Effector CD4-positive, alpha-beta T cell (primary cell): ENCODE data around the gene LYPD3.

Source experiments
- DNase-seq: peaks from one replicate; pipeline ENCODE4 v3.0.0-alpha.2; 2020

Gene LYPD3

DNA sequence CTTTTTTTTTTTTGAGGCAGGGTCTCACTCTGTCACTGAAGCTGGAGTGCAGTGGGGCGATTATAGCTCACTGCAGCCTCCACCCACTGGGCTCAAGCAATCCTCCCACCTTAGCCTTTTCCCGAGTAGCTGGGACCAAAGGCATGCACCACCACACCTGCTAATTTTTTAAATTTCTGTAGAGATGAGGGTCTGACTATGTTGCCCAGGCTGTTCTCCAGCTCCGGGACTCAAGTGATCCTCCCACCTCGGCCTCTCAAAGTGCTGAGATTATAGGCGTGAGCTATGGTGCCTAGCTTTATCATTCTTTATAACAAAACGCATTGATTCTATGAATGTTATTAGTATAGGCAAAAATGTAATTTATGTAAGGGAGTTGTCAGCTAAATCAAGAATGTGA lies 17.9 kb upstream of the LYPD3 start:
- no peak for DNase-seq

DNA sequence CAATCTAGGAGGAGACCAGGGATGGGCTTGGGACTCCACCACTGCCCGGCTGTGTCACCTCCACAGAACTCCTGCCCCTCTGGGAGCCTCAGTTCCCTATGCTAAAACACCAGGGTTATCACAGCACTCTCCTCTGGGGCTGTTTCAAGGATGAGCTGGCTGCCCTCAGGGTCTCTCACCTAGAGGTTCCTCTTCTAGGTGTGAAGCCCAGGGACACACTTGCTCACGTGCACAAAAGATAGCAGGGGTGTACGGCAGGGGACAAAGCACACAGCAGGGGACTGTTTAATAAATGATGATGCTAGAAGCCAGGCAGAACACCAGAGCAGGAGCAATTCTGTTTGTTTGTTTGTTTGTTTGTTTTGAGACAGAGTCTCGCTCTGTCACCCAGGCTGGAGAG lies 16.8 kb upstream of the LYPD3 start:
- no peak for DNase-seq

DNA sequence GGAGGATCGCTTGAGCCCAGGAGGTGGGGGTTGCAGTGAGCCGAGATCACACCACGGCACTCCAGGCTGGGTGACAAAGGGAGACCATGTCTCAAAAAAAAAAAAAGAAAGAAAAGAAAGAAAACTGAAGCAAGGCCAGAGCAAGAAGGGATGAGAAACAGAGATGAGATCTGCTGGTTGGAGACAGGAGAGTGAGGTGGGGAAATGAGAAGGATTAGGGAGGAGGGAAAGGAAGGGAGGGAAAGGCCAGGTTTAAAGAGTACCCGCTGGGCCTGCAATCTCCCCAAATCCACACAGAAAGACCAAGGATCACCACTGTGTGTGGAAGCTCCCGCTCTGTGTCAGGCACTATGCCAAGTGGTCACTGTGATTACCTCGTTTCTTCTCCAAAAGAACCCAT lies 16.3 kb upstream of the LYPD3 start:
- no peak for DNase-seq

GRCh38 chr19:43480574-43480973 lies 15.2 kb upstream of the LYPD3 start:
- no peak for DNase-seq

GRCh38 chr19:43479961-43480561 lies 14.7 kb upstream of the LYPD3 start:
- DNase-seq = no peak

- DNase-seq = no peak
Observed at GRCh38 chr19:43479226-43479625, 13.8 kb upstream of the LYPD3 start.

DNA sequence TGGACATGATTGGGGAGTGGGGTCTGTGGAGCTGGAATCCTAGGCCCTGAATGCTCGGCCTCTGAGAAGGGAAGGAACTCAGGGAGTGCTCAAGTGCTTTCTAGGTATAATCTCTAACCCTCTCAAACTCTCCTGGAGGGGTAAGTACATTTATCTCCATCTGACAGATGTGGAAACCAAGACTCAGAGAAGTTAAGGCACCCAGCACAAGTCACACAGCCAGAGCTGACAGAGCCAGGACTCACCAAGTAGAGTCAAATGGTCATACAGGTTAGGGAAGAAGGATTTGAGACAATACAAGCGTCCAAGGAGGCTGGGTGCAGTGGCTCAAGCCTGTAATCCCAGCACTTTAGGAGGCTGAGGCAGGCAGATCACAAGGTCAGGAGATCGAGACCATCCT lies 12.9 kb upstream of the LYPD3 start:
- no peak for DNase-seq

DNA sequence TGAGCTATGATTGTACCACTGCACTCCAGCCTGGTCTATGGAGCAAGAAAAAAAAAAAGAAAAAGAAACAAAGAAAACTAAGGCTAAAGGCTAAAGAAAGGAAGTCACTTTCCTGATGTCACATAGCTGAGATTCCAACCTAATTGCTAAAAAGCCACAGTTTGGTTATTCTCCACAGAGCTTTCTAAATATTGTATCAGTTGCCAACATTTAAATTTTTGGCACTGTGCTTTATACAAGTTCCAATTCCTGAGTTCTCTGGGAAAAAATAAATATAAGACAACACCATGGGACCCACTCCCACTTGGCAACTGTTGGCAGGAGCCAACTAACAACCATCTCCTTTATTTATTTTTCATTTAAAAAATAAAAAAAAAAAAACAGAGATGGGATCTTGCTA lies 11.2 kb upstream of the LYPD3 start:
- no peak for DNase-seq

DNA sequence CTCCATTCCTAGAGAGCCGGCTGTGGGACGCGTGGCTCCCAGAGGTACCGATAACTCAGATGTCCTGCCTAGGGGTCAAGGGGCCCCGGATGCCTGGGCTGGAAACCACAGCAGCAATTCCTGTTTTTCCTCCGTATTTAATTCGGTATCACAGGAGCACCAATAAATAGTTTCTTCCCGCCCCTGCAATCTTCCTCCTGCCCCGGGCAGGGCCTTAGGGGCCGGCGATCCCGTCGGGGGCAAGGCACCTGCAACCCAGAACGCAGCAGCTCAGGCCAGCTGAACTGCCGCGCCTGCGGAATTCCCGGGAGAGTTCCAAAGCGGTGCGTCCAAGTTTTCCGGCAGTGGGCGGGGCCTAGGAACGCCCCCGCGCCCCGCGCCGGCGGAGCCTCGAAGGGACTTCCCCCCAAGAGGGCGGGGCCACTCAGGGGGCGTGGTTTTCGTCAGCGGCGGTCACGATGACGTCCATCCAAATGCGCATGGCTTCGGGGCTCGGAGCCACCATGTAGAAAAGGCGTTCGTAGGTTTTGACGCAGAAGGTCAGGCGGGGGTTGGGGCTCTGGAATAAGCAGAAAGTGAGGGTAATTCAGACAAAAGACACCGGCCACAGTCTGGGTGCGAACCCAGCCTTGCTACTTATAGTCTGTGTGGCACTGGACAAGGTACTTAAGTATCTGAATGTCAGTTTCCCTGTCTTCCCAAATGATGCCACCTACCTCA lies 9.7 kb upstream of the LYPD3 start:
- DNase-seq = peak; percentile 95

DNA sequence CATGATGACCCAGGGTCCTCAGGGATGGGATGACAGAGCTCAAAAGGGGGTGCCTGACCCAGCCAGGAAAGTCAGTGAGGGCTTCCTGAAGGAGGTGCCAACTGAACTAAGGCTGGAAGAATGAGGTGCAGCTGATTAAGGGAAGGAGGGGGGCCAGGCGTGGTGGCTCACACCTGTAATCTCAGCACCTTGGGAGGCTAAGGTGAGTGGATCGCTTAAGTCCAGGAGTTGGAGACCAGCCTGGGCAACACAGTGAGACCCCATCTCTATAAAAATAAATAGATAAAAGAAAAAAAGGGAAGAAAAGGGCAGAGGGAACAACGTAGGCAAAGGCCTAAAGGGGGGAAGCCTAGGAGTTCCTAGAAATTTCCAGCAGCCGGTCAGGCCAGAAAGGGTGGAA lies 9.1 kb upstream of the LYPD3 start:
- DNase-seq = no peak

DNA sequence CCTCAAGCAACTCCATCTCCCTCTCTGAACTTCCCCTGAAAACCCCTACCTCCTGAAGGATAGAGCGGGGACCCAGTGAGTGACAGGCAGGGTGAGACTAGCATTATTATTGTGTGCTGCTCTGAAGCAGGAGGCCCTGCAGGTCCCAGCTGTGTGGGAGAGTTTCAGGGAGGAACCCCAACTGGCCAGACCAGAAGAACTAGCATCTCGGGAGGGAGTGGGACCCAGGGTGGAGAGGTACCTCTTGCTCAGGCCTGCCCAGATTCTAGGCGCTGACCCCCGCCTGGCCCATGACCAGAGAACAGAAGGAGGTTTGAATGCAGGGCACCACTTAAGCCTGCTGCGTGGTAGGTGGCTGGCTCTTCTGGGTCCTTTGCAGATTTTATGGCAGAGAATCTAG lies 5.7 kb upstream of the LYPD3 start:
- DNase-seq = no peak

GRCh38 chr19:43470288-43470687 lies 4.9 kb upstream of the LYPD3 start:
- DNase-seq = peak; percentile 70

- DNase-seq = peak; percentile 34
Observed at GRCh38 chr19:43469160-43469480, 3.7 kb upstream of the LYPD3 start.

DNA sequence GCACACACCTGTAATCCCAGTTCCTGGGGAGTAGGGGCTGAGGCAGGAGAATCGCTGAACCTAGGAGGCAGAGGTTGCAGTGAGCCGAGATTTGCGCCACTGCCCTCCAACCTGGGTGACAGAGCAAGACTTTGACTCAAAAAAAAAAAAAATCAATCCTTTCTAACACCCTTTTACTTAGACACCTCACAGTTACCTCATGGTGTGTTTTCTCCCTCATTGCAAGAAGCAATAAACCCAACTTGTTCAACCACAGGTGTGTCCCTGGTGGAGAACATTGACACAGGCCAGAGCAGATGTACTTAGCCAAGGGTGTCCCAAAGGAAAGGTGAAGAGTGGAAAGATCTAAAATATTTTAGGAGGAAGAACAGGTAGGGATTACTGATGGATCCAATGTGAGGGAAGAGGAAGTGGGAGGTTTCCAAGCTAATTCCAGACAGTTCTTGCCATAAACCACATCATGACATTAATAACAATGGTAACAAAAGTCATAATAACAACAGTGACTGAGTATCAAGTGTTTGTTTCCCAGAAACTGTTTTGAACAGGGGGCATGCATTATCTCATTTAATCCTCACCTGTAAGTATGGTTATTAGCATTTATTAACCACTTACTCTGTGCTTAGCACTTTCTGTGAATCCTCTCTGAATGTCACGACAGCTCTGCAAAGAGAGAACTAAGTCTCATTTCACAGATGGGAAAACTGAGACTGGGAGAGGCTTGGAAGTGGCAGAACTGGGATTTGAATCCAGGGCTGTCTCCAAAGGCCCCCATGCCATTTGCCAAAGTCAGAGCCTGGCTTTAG lies 3.1 kb upstream of the LYPD3 start:
- DNase-seq = no peak

DNA sequence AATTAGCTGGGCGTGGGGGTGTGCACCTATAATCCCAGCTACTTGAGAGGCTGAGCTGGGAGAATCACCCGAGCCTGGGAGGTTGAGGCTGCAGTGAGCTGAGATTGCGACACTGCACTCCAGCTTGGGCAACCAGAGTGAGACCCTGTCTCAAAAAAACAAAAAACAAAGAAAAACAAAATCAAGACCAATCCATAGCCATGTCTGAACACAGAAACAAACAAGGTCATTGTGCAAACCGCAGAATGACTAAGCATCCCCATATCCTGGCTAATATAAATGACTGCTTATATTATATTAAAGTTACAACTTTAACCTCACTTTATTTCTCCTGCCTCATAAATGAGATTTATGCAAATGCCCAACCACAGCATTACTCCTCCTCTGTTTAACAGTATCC lies 2.3 kb upstream of the LYPD3 start:
- no peak for DNase-seq

DNA sequence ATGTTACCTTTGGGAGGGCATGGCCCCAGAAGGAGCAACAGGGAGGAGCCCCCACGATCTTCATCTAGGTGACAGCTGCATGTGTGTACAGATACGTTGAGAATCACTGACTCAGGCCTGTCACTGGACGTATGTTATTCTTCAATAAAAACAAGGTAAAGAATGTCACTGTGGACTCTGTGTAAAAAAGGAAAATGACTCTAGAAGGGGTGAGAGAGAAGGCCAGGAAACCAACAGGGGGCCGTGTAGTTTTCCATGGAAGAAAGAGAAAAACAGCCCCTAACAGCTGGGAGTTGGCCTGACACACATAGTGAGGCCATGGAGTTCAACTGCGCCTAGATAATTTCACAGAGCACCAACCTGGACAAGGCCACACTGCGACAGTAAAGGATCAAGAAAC lies 1.9 kb upstream of the LYPD3 start:
- DNase-seq = no peak

GRCh38 chr19:43466793-43467192 lies 1.4 kb upstream of the LYPD3 start:
- DNase-seq = no peak

- no peak for DNase-seq
Observed at GRCh38 chr19:43464134-43464775, 1.2 kb downstream of the LYPD3 start.

DNA sequence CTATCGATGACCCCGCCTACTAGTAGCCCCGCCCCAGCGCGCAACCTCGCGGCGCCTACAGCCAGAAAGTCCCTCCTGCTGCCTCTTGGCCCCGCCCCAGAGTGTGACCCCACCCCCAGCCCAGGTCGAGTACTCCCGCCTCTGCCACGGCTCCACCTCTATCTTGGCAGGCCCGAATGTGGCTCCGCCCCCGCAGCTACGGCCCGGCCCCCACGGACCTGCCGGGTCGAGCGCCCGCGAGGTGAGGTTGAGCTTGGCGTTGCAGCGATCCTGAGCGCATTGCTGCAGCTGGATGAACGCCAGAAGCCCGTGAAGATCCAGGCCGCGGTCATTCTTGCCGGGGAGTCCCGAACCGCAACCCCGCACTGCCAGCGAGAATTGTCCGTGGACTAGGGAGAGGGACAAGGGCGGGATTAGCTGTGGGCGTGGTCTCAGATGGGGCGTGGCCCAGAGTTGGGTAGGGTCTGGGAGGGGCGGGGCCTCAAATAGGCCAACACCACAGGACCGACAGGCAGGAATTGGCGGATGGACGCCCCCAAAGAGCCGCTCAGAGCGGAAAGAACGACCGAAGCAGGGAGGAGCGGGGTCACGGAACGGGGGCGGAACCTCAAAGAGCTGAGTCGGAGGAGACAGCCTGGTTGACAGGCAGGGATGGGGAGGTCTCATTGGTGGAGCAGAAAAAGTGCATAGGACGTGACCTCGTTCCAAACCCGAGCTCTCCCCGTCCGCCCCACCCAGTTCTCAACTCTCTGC lies 1.9 kb downstream of the LYPD3 start:
- DNase-seq = peak; percentile 99

DNA sequence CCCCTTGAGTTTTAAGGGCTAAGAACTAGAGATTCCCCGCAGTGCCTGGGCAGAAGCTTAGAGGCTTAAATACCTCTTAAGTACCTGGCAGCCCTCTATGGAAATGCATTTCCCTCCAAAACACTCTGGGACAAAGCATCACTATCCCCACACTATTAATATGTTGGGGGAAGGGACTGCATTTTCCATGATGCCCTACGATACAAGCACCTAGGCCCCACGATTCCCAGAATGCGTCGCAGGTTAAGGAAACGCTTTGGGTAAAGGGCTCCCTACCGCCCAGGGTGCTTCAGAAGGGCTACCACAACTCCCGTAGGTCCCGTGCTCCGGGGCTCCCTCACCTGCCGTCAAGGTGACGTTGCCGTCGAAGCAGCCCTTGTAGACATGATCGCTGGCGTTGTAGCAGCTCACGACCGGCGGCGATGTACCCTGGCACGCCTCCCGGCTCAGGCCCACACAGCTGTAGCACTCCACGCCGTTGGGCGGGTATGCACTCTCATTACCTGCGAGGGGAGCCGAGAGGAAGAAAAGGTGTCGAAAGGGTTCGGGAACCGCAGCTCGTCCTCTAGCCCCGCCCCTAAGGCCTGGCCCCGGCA lies 2.5 kb downstream of the LYPD3 start:
- no peak for DNase-seq

GRCh38 chr19:43462383-43462782 lies 3.0 kb downstream of the LYPD3 start:
- no peak for DNase-seq

- DNase-seq = no peak
Observed at GRCh38 chr19:43461303-43461702, 4.1 kb downstream of the LYPD3 start.
